BLaER1 treated with 17β-estradiol and CSF1 and Interleukin-3, amounts not matched to agents 10 nM and 100 nM (cell line): ENCODE results near the gene VGLL4.
"Not testable (repeated sequence)": the region's sequence is repeated elsewhere in the genome, so short reads cannot be mapped to it uniquely, and the experiment has no call there.

Experiments used
- H3K27ac ChIP-seq, 11 experiments: shearing (Covaris generic); formaldehyde crosslinking; 2 replicates each; pipeline ENCODE4 v1.8.1; 2022
- H3K27me3 ChIP-seq, 11 experiments: shearing (Covaris generic); formaldehyde crosslinking; 2 replicates each; pipeline ENCODE4 v1.8.1; 2022
- H3K36me3 ChIP-seq, 11 experiments: shearing (Covaris generic); formaldehyde crosslinking; 2 replicates each; pipeline ENCODE4 v1.8.1; 2022
- H3K4me1 ChIP-seq, 10 experiments: shearing (Covaris generic); formaldehyde crosslinking; 2 replicates each; pipeline ENCODE4 v1.8.1; 2022
- H3K4me2 ChIP-seq, 11 experiments: shearing (Covaris generic); formaldehyde crosslinking; 2 replicates each; pipeline ENCODE4 v1.8.1; 2022
- H3K4me3 ChIP-seq, 10 experiments: shearing (Covaris generic); formaldehyde crosslinking; 2 replicates each; pipeline ENCODE4 v1.8.1; 2022
- H3K9ac ChIP-seq, 11 experiments: shearing (Covaris generic); formaldehyde crosslinking; 2 replicates each; pipeline ENCODE4 v1.8.1; 2022
- H3K9me3 ChIP-seq, 11 experiments: shearing (Covaris generic); formaldehyde crosslinking; replicated peaks in 1 of 11; 2 replicates each; pipeline ENCODE4 v1.8.1; 2022
- H4K20me1 ChIP-seq, 11 experiments: shearing (Covaris generic); formaldehyde crosslinking; 2 replicates each; pipeline ENCODE4 v1.8.1; 2022
- Cebpa-rat ChIP-seq, 11 experiments: shearing (Covaris generic); IDR thresholded peaks; 2 replicates each; pipeline ENCODE4 v1.8.1; 2022

VGLL4 gene

GRCh38 chr3:11643605-11644087 lies at the start of gene VGLL4:
TSS of gene VGLL4 (minus strand) at chr3:11643915. CDS start at chr3:11643518, 397 bp downstream.
- peak within 1 kb of the TSS; percentile 78 to 96 (median 88) for H3K4me3 ChIP-seq
- peaks cover 7 to 21% (median 12%) of the 10 kb centered on the region in 11 experiments; a peak in 16 of 22 replicates for H3K36me3 ChIP-seq
- H3K4me2 ChIP-seq, result peak within 1 kb of the TSS; percentile 56 to 98 (median 91)
- TF ChIP-seq Cebpa-rat (IDR thresholded peaks at IDR 0.05), result no peak
- H3K27me3 ChIP-seq, result no peaks in the 10 kb centered on the region
- peak within 1 kb of the TSS; percentile 94 to 99 (median 98) for H3K27ac ChIP-seq
- peaks cover 32 to 37% (median 35%) of the 10 kb centered on the region in 10 experiments for H3K4me1 ChIP-seq
- no peaks in the 10 kb centered on the region for H3K9me3 ChIP-seq
- H3K9ac ChIP-seq, result peak within 1 kb of the TSS; percentile 93 to 99 (median 97)
- H4K20me1 ChIP-seq, result peaks cover 18 to 35% (median 31%) of the 10 kb centered on the region in 11 experiments; a peak in 21 of 22 replicates

GRCh38 chr3:11692532-11692813 lies 48.8 kb upstream of the VGLL4 start:
- no peak for TF ChIP-seq Cebpa-rat (IDR thresholded peaks at IDR 0.05)
- Histone ChIP-seq H4K20me1 (no peaks in the 10 kb centered on the region), H3K4me3 (no peak overlapping the region), H3K9me3 (no peaks in the 10 kb centered on the region), H3K4me2 (no peak overlapping the region), H3K9ac (no peak overlapping the region), H3K27ac (no peak overlapping the region), H3K4me1 (no peaks in the 10 kb centered on the region; a peak in 1 of 20 replicates), H3K27me3 (no peaks in the 10 kb centered on the region), H3K36me3 (no peaks in the 10 kb centered on the region)

- Histone ChIP-seq H3K9me3 (no peaks in the 10 kb centered on the region), H3K4me3 (no peak overlapping the region), H3K27me3 (no peaks in the 10 kb centered on the region), H3K36me3 (no peaks in the 10 kb centered on the region), H3K9ac (no peak overlapping the region), H3K27ac (no peak overlapping the region), H3K4me2 (no peak overlapping the region), H3K4me1 (no peaks in the 10 kb centered on the region; a peak in 1 of 20 replicates), H4K20me1 (no peaks in the 10 kb centered on the region)
- no peak for TF ChIP-seq Cebpa-rat (IDR thresholded peaks at IDR 0.05)
These were observed 48.2 kb upstream of the VGLL4 start for GRCh38 chr3:11691767-11692531.

GRCh38 chr3:11690863-11691766 lies 47.4 kb upstream of the VGLL4 start:
- H3K9me3 ChIP-seq, result no peaks in the 10 kb centered on the region
- H3K4me3 ChIP-seq, result no peak overlapping the region
- H3K36me3 ChIP-seq, result no peaks in the 10 kb centered on the region
- no peak overlapping the region for H3K27ac ChIP-seq
- no peak overlapping the region for H3K4me2 ChIP-seq
- no peaks in the 10 kb centered on the region for H3K27me3 ChIP-seq
- TF ChIP-seq Cebpa-rat (IDR thresholded peaks at IDR 0.05), result no peak
- no peaks in the 10 kb centered on the region for H4K20me1 ChIP-seq
- no peak overlapping the region for H3K9ac ChIP-seq
- no peaks in the 10 kb centered on the region; a peak in 1 of 20 replicates for H3K4me1 ChIP-seq

GRCh38 chr3:11689749-11690148 lies 46.0 kb upstream of the VGLL4 start:
- Histone ChIP-seq H3K27me3 (no peaks in the 10 kb centered on the region), H3K9ac (no peak overlapping the region), H3K9me3 (peaks cover 0 to 4% (median 0%) of the 10 kb centered on the region in 11 experiments; a peak in 2 of 22 replicates), H3K4me3 (no peak overlapping the region), H3K36me3 (no peaks in the 10 kb centered on the region), H3K4me2 (no peak overlapping the region), H3K27ac (no peak overlapping the region), H3K4me1 (no peaks in the 10 kb centered on the region; a peak in 1 of 20 replicates), H4K20me1 (no peaks in the 10 kb centered on the region)
- no peak for TF ChIP-seq Cebpa-rat (IDR thresholded peaks at IDR 0.05)

- H3K4me3 ChIP-seq, H3K9ac ChIP-seq, H3K27ac ChIP-seq, H3K27me3 ChIP-seq, H3K4me1 ChIP-seq, H4K20me1 ChIP-seq, H3K9me3 ChIP-seq, H3K36me3 ChIP-seq, H3K4me2 ChIP-seq: not testable (repeated sequence)
These were observed 41.3 kb upstream of the VGLL4 start for GRCh38 chr3:11684980-11685379.

GRCh38 chr3:11680509-11680908 lies 36.8 kb upstream of the VGLL4 start:
- Histone ChIP-seq H3K4me2 (no peak overlapping the region), H3K27ac (no peak overlapping the region), H3K4me1 (no peaks in the 10 kb centered on the region), H3K9ac (no peak overlapping the region), H3K4me3 (no peak overlapping the region), H3K36me3 (no peaks in the 10 kb centered on the region), H3K9me3 (peaks cover 0 to 4% (median 0%) of the 10 kb centered on the region in 11 experiments; a peak in 2 of 22 replicates), H4K20me1 (no peaks in the 10 kb centered on the region), H3K27me3 (no peaks in the 10 kb centered on the region)
- no peak for TF ChIP-seq Cebpa-rat (IDR thresholded peaks at IDR 0.05)

- Histone ChIP-seq H3K4me1 (no peaks in the 10 kb centered on the region), H4K20me1 (no peaks in the 10 kb centered on the region), H3K27me3 (no peaks in the 10 kb centered on the region), H3K4me2 (no peak overlapping the region), H3K9me3 (peaks cover 0 to 1% (median 0%) of the 10 kb centered on the region in 11 experiments; a peak in 2 of 22 replicates), H3K4me3 (no peak overlapping the region), H3K36me3 (no peaks in the 10 kb centered on the region), H3K9ac (no peak overlapping the region), H3K27ac (no peak overlapping the region)
- TF ChIP-seq Cebpa-rat (IDR thresholded peaks at IDR 0.05), result no peak
These were observed 36.2 kb upstream of the VGLL4 start for GRCh38 chr3:11679964-11680363.

- Histone ChIP-seq H3K27me3 (no peaks in the 10 kb centered on the region), H3K9ac (no peak overlapping the region), H3K4me1 (peaks cover 6 to 18% (median 12%) of the 10 kb centered on the region in 10 experiments; a peak in 19 of 20 replicates), H3K4me2 (peak overlapping the region in 5 of 11 experiments; percentile 5 to 48 (median 32); a peak in 5 of 22 replicates), H4K20me1 (peaks cover 0 to 16% (median 0%) of the 10 kb centered on the region in 11 experiments; a peak in 2 of 22 replicates), H3K36me3 (no peaks in the 10 kb centered on the region), H3K27ac (no peak overlapping the region), H3K4me3 (no peak overlapping the region), H3K9me3 (no peaks in the 10 kb centered on the region)
- TF ChIP-seq Cebpa-rat (IDR thresholded peaks at IDR 0.05), result no peak
These were observed 28.6 kb upstream of the VGLL4 start for GRCh38 chr3:11672363-11672762.
